Heart left ventricle (tissue), 16 donors: ENCODE measurements around the gene COL15A1. TPM values are rescaled to one million over a fixed set of nuclear protein-coding genes. Genes with fewer than 3 reads are reported as not detected.

Source experiments
- ATAC-seq, 4 donors: fragments of 200-7000 bp; cut with Tn5 transposase; one replicate each; pipeline ENCODE4 v1.9.1; 2020 to 2022; ENCODE audit warnings: moderate library complexity in 4 of 4, mild to moderate bottlenecking in 3 of 4, moderate number of reproducible peaks in 1 of 4
- DNase-seq, 5 donors: peaks; one replicate each; pipeline ENCODE4 v3.0.0-alpha.2; 2020
- H3K27ac ChIP-seq, 12 donors: fragments of 200-600 bp; sonication (generic) in 4 of 12; one replicate each; pipeline versions ENCODE4 v1.5.0 to v1.8.0; 2016 to 2022; ENCODE audit warnings: mild to moderate bottlenecking in 2 of 12
- H3K27me3 ChIP-seq, 9 donors: fragments of 200-600 bp; sonication (generic) in 2 of 9; one replicate each; pipeline versions ENCODE4 v1.5.1 to v1.8.0; 2016 to 2022; ENCODE audit warnings: mild to moderate bottlenecking in 3 of 9
- H3K36me3 ChIP-seq, 9 donors: fragments of 200-600 bp; sonication (generic) in 2 of 9; one replicate each; pipeline versions ENCODE4 v1.5.0 to v1.8.0; 2018 to 2022; ENCODE audit warnings: mild to moderate bottlenecking in 2 of 9
- H3K4me1 ChIP-seq, 12 donors: fragments of 200-600 bp; sonication (generic) in 4 of 12; one replicate each; pipeline versions ENCODE4 v1.5.0 to v1.8.0; 2016 to 2022; ENCODE audit warnings: mild to moderate bottlenecking in 3 of 12
- H3K4me3 ChIP-seq, 12 donors: fragments of 200-600 bp; sonication (generic) in 4 of 12; one replicate each; pipeline versions ENCODE4 v1.5.0 to v1.8.0; 2017 to 2022; ENCODE audit warnings: mild to moderate bottlenecking in 9 of 12, moderate library complexity in 4 of 12
- H3K9me3 ChIP-seq, 12 donors: fragments of 200-600 bp; sonication (generic) in 4 of 12; one replicate each; pipeline versions ENCODE4 v1.5.0 to v1.8.0; 2016 to 2022; ENCODE audit warnings: mild to moderate bottlenecking in 1 of 12
- CTCF ChIP-seq, 12 donors: fragments of 200-600 bp; sonication (generic) in 4 of 12; IDR thresholded peaks; one replicate each; pipeline versions ENCODE4 v1.5.0 to v1.8.0; 2018 to 2022; ENCODE audit warnings: antibody characterized with exemption in 12 of 12, mild to moderate bottlenecking in 5 of 12
- POLR2A ChIP-seq, 2 donors: fragments of 450-650 bp; IDR thresholded peaks; one replicate each; pipeline ENCODE4 v1.6.1; 2017; ENCODE audit warnings: antibody characterized with exemption in 2 of 2, mild to moderate bottlenecking in 2 of 2, moderate library complexity in 2 of 2
- WGBS, 4 donors: extraction: QIAGEN DNeasy Blood & Tissue Kit in 2 of 4; methylation state at CpG; one replicate each; pipeline versions ENCODE4 v1.1.5 to v1.1.7; 2013 to 2018; 5-methylcytosine and 5-hydroxymethylcytosine counted together
- intact Hi-C, 10 donors: fragments of 100-400 bp; cut with DNase I; formaldehyde crosslinking; loops; one replicate each; pipeline versions ENCODE4 v1.11.1 to v1.14.2; 2022
- polyA plus RNA-seq, 2 donors: library from polyadenylated mRNA; stranded (reverse); fragments of 200-250 nt; gene quantifications; one replicate each; pipeline ENCODE4 v1.2.3, GENCODE V29; 2013
- total RNA-seq, 9 donors: library from RNA; depleted of rRNA in 2 of 9; stranded (reverse); fragments of >200 nt in 2 of 9; fragmentation: NEBNext Ultra II Directional in 3 of 9; extraction: Animal tissue kit (Norgen Biotek cat#: 25700) in 3 of 9; gene quantifications; one replicate each; pipeline versions ENCODE4 v1.1.0 to v1.2.4, GENCODE V29; 2016 to 2023
- donor health status: ischemic (EF 13 %, LVEDD 7.1; RV severe dilation, severe dysfunction).
- donor health status: healthy with polysubstance abuse.
- donor health status: DM: no; HTN: yes; CAD: no.
- donor health status: DM: no; HTN: no; CAD: no.
- donor health status: ischemic (EF 25% LVEDD 6.9; RV normal size, moderate dysfunction).
- donor health status: ischemic (EF 25% LVEDD 5.7; RV mildly dilated, moderate dysfunction).
- donor health status: healthy.
- donor health status: DM: yes; HTN: yes; CAD: no.
- donor health status: ischemic (EF 35%, LVEDD 5.7; RV mildly dilated, moderate dysfunction).
- donor health status: nonischemic (EF 11% LVEDD 7.7; RV severe dilation, severe dysfunction).
- donor health status: DM: yes; HTN: yes; CAD: no.
- donor health status: PGD.
- donor health status: ischemic (EF 29% LVEDD 5.4; RV normal size, mild dysfunction).
- donor health status: nonischemic (EF 23%, LVEDD 6.1; RV moderate dilation, normal function).

The COL15A1 gene
- total and polyA plus RNA-seq, 11 donors, result 12.4 to 81.0 (median 38.8) TPM

DNA sequence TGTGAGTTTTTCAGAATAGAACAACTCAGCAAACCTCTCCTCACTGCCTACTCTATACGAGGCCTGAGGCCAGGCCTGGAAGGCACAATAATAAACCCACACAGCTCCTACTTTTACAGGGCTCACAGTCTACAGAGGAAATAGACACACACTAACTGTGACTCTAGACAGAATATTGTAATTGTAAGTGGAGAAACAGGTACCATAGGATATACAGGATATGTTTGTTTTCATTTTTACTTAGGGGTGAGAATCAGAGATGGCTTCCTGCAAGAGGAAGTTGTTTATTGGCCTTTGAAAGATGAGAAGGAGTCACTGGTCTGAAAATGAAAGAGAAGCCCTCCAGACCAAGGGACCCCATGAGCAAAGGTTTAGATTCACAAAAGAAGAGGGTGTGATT lies 125.4 kb downstream of the COL15A1 start:
- WGBS, 4 donors, result 56 to 81% (median 74%) methylated on average over 1 of the region's 1 CpG

GRCh38 chr9:99069546-99069945 lies 125.8 kb downstream of the COL15A1 start:
- intact Hi-C loops, result no loop called here
- H3K36me3 ChIP-seq, result peaks cover 0 to 66% (median 6%) of the 10 kb centered on the region in 9 donors
- WGBS, 4 donors, result 92 to 96% (median 95%) methylated on average over 12 of the region's 12 CpGs
- H3K27ac ChIP-seq, result peak overlapping the region in 3 of 12 donors; percentile 2 to 39 (median 4)
- ATAC-seq (no peak), DNase-seq (peak in 1 of 5 donors; percentile 39)
- no peaks in the 10 kb centered on the region for H3K27me3 ChIP-seq
- H3K4me1 ChIP-seq, result peaks cover 0 to 38% (median 19%) of the 10 kb centered on the region in 12 donors
- H3K9me3 ChIP-seq, result no peaks in the 10 kb centered on the region
- TF ChIP-seq CTCF (IDR thresholded peaks at IDR 0.05) (no peak), POLR2A (IDR thresholded peaks at IDR 0.05) (no peak)
- H3K4me3 ChIP-seq, result no peak overlapping the region

More for the DNA sequence above, 125.4 kb downstream of the COL15A1 start:
- intact Hi-C loops, result no loop called here
- ATAC-seq (no peak), DNase-seq (no peak)
- H3K4me1 ChIP-seq, result peaks cover 0 to 38% (median 19%) of the 10 kb centered on the region in 12 donors
- peaks cover 0 to 71% (median 6%) of the 10 kb centered on the region in 9 donors for H3K36me3 ChIP-seq
- TF ChIP-seq POLR2A (IDR thresholded peaks at IDR 0.05), result no peak
- no peaks in the 10 kb centered on the region for H3K9me3 ChIP-seq
- no peak overlapping the region for H3K4me3 ChIP-seq
- no peaks in the 10 kb centered on the region for H3K27me3 ChIP-seq
- H3K27ac ChIP-seq, result peak overlapping the region in 3 of 12 donors; percentile 2 to 39 (median 4)

DNA sequence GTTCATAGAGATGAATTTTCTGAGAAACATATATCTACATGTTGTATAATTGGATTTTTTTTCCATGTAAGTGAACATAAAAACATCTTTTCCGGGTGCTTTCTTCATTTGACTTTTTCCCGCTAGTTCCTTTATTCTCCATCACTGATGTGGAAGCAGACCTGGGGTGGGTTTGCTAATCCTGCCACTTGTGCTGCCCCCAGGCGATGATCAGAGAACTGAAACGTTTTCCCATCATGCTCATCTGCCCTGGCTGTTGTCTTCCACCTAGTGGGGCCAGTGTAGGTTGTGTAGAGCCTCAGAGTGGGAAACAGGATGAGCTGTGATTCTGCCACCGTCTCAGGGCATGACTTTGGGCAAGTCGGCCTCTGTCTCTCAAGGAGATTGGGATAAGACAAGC lies 127.0 kb downstream of the COL15A1 start:
- no peaks in the 10 kb centered on the region for H3K9me3 ChIP-seq
- peaks cover 0 to 41% (median 25%) of the 10 kb centered on the region in 12 donors for H3K4me1 ChIP-seq
- peak overlapping the region in 9 of 12 donors; percentile 20 to 78 (median 64) for H3K27ac ChIP-seq
- DNase-seq (no peak), ATAC-seq (no peak)
- no peak overlapping the region for H3K4me3 ChIP-seq
- no peaks in the 10 kb centered on the region for H3K27me3 ChIP-seq
- TF ChIP-seq POLR2A (IDR thresholded peaks at IDR 0.05), result no peak
- TF ChIP-seq CTCF (IDR thresholded peaks at IDR 0.05), result no peak
- WGBS, 4 donors, result 78 to 83% (median 80%) methylated on average over 6 of the region's 6 CpGs
- intact Hi-C loops, result no loop called here
- H3K36me3 ChIP-seq, result peaks cover 0 to 54% (median 6%) of the 10 kb centered on the region in 9 donors

GRCh38 chr9:99071313-99072039 lies 127.8 kb downstream of the COL15A1 start:
- peak in 3 of 4 donors; percentile 38 to 82 (median 55) for ATAC-seq
- Histone ChIP-seq H3K4me1 (peaks cover 0 to 49% (median 32%) of the 10 kb centered on the region in 12 donors), H3K9me3 (no peaks in the 10 kb centered on the region), H3K27ac (peak overlapping the region in 10 of 12 donors; percentile 20 to 78 (median 66)), H3K36me3 (peaks cover 0 to 47% (median 6%) of the 10 kb centered on the region in 9 donors), H3K4me3 (no peak overlapping the region), H3K27me3 (no peaks in the 10 kb centered on the region)
- intact Hi-C loops, result no loop called here
- WGBS, 4 donors, result 63 to 76% (median 69%) methylated on average over 8 to 9 of the region's 9 CpGs
- peak in 2 of 5 donors; percentile 30 to 35 for DNase-seq
- TF ChIP-seq POLR2A (IDR thresholded peaks at IDR 0.05) (no peak), CTCF (IDR thresholded peaks at IDR 0.05) (no peak)
